DND-41 (cell line): ENCODE results near the gene FAM83B.

ENCODE experiments used
- CTCF ChIP-seq: IDR thresholded peaks from 2 replicates; pipeline ENCODE4 v1.5.1; 2012; ENCODE audit warnings: borderline replicate concordance, low read length, moderate library complexity, mild to moderate bottlenecking; ENCODE audit not compliant: poor library complexity, severe bottlenecking; ENCODE audit errors: extremely low read depth
- EZH2 ChIP-seq: IDR thresholded peaks from 3 replicates; pipeline ENCODE4 v1.6.1; 2012; ENCODE audit warnings: borderline replicate concordance, low read depth, mild to moderate bottlenecking, moderate library complexity, low read length, inconsistent platforms; ENCODE audit not compliant: severe bottlenecking

- TF ChIP-seq CTCF, result no peak
- no peak for TF ChIP-seq EZH2
Measured at GRCh38 chr6:54959820-54960219, 113.2 kb downstream of the FAM83B start.
